SW480 (cell line): Measurements from ENCODE around the gene PRDX2.

Experiments
- DNase-seq: peaks from one replicate; pipeline ENCODE4 v3.0.0-alpha.2; 2016; ENCODE audit warnings: low spot score

Gene PRDX2

DNA sequence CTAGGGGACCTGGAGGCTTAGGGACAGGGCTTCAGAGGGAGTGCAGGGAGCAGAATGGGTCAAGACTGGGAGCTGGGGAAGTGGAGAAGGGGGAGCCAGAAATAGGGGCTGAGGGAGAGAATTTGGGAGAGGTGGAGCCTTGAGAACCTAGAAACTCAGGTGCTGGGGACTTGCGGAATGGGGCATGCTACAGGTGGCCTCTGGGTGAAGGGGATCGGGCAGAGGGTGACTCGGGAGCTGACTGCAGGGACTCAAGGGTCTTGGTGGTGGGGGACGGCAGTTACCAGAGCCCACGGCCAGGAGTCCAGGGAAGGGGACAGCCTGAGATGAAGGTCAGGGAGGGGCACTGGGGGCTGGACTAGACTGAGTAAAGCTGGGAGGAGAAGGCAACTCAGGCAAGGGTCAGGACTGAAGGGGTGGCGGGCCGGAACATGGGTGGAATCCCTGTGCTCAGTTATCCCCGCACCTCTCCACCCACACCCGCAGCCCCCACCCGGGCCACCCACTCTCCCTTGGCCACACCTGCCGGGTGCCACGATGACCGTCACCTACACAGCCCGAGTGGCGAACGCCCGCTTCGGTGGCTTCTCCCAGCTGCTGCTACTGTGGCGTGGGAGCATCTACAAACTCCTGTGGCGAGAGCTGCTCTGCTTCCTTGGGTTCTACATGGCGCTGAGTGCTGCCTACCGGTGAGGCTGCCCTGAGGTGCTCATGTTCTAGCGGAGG is 49.4 kb downstream of the PRDX2 start:
- DNase-seq = no peak

DNA sequence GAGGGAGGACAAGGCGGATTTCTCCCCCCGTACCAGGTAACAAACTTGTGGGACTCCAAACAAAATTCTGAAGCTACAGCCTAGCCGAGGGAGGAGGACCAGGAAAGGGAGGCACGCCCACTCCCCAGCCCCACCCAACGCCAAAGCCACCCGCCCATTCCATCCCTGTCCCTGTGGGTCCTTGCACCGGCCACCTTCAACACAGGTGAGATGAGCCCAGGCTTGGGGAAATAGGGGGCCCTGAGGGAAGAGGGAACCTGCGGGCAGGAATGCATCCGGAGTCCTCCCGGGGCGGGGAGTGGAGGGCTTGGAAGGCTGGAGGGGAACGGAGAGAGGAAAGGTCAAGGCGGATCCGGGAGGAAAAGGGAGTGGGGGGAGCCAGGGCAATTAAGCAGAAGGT is 50.0 kb downstream of the PRDX2 start, which contains the start of gene BEST2:
TSS of gene BEST2 (plus strand) at position 157 of the 400 bp plus-strand sequence. CDS start 802 bp downstream, outside the sequence.
- DNase-seq = no peak

DNA sequence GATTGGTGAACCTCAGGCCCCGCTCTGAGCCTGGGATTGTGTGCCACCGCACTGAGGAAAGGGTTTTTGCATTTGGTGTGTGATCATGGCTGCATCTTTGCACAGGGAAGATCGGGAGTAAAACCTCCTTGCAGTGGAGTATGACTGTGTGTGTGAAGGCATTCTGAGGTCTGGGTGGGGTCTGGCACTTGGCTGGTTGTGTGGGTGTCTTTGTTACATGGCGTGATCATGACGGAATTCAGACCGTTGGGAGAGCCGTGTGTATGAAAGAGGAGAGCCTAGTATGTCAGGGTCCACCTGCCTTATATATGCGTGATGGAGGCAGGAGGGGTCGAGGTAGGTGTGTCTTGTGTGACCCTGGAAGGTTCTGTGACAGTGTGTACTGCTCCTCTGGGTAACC is 50.7 kb downstream of the PRDX2 start:
- no peak for DNase-seq

DNA sequence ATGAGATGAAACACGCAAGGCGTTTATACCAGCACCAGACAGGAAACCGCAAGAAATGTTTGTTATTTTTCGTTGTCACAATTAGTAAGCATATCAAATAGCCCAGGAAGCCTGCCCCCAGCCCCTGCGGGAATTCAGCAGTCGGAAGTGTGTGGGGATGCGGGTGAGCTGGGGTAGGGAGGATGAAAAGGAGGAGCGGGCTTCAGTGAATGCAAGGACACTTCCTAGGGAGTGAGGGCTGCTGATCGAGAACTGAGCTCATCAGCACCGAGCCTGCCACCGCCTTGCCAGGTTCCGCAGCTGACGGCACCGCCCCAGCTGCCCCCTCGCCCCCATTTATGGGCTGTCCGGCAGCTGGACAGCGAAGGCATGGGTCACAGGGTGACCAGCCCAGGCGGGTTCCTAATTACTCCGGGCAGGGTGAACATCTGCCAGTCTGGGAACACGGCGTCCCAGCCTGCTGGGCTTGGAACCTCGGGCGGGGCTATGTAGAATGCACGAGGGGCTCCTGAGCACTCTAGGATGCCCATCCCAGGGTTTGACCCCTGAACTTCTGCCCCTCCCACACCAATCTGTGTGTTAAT is 51.6 kb downstream of the PRDX2 start:
- DNase-seq = peak; percentile 49

DNA sequence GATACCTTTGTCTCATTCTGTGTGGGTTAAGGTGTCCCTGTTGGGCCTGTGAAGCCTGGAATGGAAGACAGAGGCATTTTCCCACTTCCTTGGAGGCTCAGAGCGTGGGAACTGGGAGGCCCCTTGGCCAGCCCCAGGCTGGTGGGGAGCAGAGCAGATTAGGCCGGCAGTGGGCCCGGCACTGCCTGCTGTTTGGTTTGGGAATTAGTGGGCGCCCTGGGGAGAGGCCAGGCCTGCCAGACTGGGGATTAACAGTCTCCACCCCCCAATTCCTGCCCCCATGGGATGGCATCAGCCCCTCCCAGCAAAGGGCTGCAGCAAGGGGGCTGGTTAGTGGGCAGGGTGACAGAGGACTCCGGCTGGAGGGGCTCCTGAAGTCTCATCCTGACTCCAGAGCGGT is 53.1 kb downstream of the PRDX2 start:
- no peak for DNase-seq
